ENCODE results near the gene POU2AF3.

GRCh38 chr11:111357150-111358037 lies 59.0 kb downstream of the POU2AF3 start:
- TF ChIP-seq CTCF (IDR thresholded peaks at IDR 0.05) (no peak), EZH2 (IDR thresholded peaks at IDR 0.05) (no peak), EZH2phosphoT487 (IDR thresholded peaks at IDR 0.05) (no peak)

All from neural progenitor cell (in vitro differentiated cells).